PFSK-1 (cell line): ENCODE measurements around the gene UST.

Source experiments
- POLR2AphosphoS5 ChIP-seq: IDR thresholded peaks from 2 replicates; pipeline ENCODE4 v1.6.1; 2012; ENCODE audit warnings: low read depth, mild to moderate bottlenecking, control low read depth, low read length, moderate library complexity
- REST ChIP-seq, 2 experiments: IDR thresholded peaks; 2 replicates each; pipeline versions ENCODE4 v1.6.1 to v1.8.0; 2011 to 2012; ENCODE audit warnings: low read depth in 2 of 2, low read length in 2 of 2, control low read depth in 1 of 2, inconsistent platforms in 1 of 2, mild to moderate bottlenecking in 1 of 2, moderate library complexity in 1 of 2; ENCODE audit not compliant: insufficient read depth in 1 of 2
- SIN3A ChIP-seq: IDR thresholded peaks from 2 replicates; pipeline ENCODE4 v1.6.1; 2012; ENCODE audit warnings: mild to moderate bottlenecking, low read length, moderate library complexity, borderline replicate concordance; ENCODE audit not compliant: insufficient read depth
- TAF1 ChIP-seq: IDR thresholded peaks from 2 replicates; pipeline ENCODE4 v1.6.1; 2012; ENCODE audit warnings: low read length, control low read depth, borderline replicate concordance; ENCODE audit not compliant: insufficient read depth

DNA sequence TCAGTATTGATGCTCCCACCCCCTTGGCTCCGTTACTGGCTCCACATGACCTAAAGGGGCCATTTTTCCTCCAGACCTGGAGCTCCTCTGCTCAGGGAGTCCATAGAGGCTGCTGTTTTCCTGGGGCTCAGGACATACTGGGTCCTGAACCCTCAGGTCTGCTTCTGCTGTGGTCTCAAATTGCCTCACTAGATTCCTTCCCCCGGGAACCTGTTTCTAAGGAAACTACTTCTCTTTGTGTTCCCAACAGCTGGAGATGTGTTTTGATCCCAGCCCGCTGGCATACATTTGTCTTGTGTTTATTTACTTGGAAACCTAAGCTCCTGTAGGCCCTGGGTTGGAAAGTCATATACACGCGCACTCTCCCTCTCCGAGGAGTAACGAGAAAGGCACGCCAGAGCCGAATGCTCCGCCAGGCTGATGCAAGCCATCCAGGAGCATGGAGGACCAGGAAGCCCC lies 222.8 kb downstream of the UST start:
- TF ChIP-seq POLR2AphosphoS5 (no peak), REST (IDR thresholded peaks at IDR 0.05; ENCODE audit: insufficient read depth in 1 of 2, low read depth in 2 of 2, low read length in 2 of 2) (no peak), SIN3A (no peak), TAF1 (no peak)
